Type B pancreatic cell (in vitro differentiated cells): ENCODE results near the gene SBSN. TPM values are rescaled to one million over a fixed set of nuclear protein-coding genes. Genes with fewer than 3 reads are reported as not detected.

Experiments
- DNase-seq: peaks from one replicate; pipeline ENCODE4 v3.0.0; 2021; ENCODE audit warnings: mixed read lengths; ENCODE audit not compliant: unreplicated experiment; ENCODE audit errors: extremely low spot score
- H3K27ac Mint-ChIP-seq: 2 replicates; pipeline ENCODE4 v1.8.0; 2021; ENCODE audit warnings: mild to moderate bottlenecking, mixed read lengths
- H3K27me3 Mint-ChIP-seq: 2 replicates; pipeline ENCODE4 v1.8.0; 2021; ENCODE audit warnings: mixed read lengths
- H3K36me3 Mint-ChIP-seq: 2 replicates; pipeline ENCODE4 v1.8.0; 2021; ENCODE audit warnings: mixed read lengths
- H3K4me1 Mint-ChIP-seq: one replicate; pipeline ENCODE4 v1.8.0; 2021; ENCODE audit warnings: mixed read lengths; ENCODE audit not compliant: unreplicated experiment
- H3K4me3 Mint-ChIP-seq: 2 replicates; pipeline ENCODE4 v1.8.0; 2021; ENCODE audit warnings: mild to moderate bottlenecking, mixed read lengths
- H3K9me3 Mint-ChIP-seq: 2 replicates; pipeline ENCODE4 v1.8.0; 2021; ENCODE audit warnings: mixed read lengths
- long read RNA-seq: library from polyadenylated mRNA; unstranded; transcript quantifications from one replicate; pipeline ENCODE4 v2.0.0, GENCODE V29; 2020
- total RNA-seq: library from RNA; stranded (reverse); gene quantifications from 2 replicates; pipeline ENCODE4 v1.2.1, GENCODE V29; 2021; ENCODE audit warnings: low replicate concordance
- TF ChIP-seq, protein P1 (sequence below): fragments of 200-600 bp; sonication (generic); conservative IDR thresholded peaks from 2 replicates; pipeline ENCODE4 v1.5.0; 2021; ENCODE audit warnings: antibody characterized with exemption, mild to moderate bottlenecking

Gene SBSN, protein sequence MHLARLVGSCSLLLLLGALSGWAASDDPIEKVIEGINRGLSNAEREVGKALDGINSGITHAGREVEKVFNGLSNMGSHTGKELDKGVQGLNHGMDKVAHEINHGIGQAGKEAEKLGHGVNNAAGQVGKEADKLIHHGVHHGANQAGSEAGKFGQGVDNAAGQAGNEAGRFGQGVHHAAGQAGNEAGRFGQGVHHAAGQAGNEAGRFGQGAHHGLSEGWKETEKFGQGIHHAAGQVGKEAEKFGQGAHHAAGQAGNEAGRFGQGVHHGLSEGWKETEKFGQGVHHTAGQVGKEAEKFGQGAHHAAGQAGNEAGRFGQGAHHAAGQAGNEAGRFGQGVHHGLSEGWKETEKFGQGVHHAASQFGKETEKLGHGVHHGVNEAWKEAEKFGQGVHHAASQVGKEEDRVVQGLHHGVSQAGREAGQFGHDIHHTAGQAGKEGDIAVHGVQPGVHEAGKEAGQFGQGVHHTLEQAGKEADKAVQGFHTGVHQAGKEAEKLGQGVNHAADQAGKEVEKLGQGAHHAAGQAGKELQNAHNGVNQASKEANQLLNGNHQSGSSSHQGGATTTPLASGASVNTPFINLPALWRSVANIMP
- 0.53 TPM in 1 of 2 replicates, not detected in the other for total RNA-seq
- long read RNA-seq, partial matches to known transcripts, result 0 of 1 reads
- long read RNA-seq, other reads (novel, unspliced or antisense), result 0 of 1 reads

DNA sequence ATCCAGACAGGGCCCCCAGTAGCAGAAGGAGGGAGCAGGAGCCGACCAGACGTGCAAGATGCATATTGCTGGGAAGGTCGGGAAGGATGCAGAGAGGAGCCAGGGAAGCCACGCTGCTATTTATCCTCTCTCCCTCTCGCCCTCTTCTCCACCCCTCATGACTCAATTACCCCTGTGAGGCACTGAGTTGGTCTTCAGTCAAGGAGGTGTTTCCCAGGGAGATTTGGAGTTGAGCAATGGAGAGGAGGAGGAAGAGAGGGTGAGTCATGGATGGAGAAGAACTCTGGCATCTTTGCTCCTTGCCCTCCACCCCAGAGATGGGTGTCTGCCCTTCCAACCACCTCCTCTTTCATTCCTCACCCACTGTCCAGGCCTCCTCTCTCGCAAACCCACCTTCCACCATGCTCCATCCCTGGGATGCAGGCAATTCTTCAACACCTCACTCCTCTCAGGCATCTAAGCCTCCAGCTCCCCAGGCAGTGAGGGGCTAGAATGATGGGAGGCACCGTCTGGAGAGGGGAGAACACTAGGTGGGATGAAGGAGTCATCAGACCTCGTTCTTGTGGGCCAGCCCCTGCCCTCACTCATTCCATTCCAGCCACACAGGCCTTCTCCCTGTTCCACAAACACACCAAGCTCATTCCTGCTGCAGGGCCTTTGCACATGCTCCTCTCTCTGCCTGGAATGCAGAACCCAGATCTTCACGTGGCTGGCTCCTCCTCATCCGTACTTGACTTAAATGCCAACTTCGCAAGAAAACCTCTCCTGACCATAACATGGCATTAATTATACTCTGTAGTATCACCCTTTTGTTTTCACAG, at the start of gene SBSN:
Gene SBSN, minus strand, starts transcription at position 94 of the 821 bp plus-strand sequence. Its CDS starts 30 bp downstream, at position 64.
- Mint-ChIP-seq H3K9me3 (no peaks in the 10 kb centered on the region), H3K4me3 (no peak within 1 kb of the TSS), H3K36me3 (no peaks in the 10 kb centered on the region), H3K27me3 (peaks cover 22% of the 10 kb centered on the region), H3K27ac (no peak within 1 kb of the TSS), H3K4me1 (no peaks in the 10 kb centered on the region)
- TF ChIP-seq, protein P1, sequence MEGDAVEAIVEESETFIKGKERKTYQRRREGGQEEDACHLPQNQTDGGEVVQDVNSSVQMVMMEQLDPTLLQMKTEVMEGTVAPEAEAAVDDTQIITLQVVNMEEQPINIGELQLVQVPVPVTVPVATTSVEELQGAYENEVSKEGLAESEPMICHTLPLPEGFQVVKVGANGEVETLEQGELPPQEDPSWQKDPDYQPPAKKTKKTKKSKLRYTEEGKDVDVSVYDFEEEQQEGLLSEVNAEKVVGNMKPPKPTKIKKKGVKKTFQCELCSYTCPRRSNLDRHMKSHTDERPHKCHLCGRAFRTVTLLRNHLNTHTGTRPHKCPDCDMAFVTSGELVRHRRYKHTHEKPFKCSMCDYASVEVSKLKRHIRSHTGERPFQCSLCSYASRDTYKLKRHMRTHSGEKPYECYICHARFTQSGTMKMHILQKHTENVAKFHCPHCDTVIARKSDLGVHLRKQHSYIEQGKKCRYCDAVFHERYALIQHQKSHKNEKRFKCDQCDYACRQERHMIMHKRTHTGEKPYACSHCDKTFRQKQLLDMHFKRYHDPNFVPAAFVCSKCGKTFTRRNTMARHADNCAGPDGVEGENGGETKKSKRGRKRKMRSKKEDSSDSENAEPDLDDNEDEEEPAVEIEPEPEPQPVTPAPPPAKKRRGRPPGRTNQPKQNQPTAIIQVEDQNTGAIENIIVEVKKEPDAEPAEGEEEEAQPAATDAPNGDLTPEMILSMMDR, result no peak
- DNase-seq, result no peak

DNA sequence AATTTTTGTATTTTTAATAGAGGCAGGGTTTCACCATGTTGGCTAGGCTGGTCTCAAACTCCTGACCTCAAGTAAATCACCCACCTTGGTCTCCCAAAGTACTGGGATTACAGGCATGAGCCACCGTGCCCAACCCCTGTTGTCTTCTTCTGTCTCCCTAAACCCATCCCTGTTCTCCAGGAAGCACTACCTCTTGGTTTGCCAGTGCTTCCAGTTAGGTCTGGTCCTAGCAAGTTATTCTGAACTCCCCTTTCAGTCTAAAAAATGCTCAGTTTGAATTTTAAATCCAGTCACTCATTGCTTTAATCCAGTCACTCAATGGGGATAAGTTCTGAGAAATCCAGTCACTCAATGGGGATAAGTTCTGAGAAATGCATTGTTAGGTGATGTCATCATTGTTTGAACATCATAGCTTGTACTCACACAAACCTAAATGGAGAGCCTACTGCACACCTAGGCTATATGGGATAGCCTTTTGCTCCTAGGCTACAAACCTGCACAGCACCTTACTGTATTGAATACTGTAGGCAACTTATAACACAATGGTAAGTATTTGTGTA, 43.4 kb upstream of the SBSN start:
- peaks cover 13% of the 10 kb centered on the region for H3K27me3 Mint-ChIP-seq
- no peak overlapping the region for H3K4me3 Mint-ChIP-seq
- no peak for DNase-seq
- H3K36me3 Mint-ChIP-seq, result no peaks in the 10 kb centered on the region
- H3K9me3 Mint-ChIP-seq, result peaks cover 15% of the 10 kb centered on the region
- TF ChIP-seq, protein P1, result no peak
- no peak overlapping the region for H3K27ac Mint-ChIP-seq
- no peaks in the 10 kb centered on the region for H3K4me1 Mint-ChIP-seq

DNA sequence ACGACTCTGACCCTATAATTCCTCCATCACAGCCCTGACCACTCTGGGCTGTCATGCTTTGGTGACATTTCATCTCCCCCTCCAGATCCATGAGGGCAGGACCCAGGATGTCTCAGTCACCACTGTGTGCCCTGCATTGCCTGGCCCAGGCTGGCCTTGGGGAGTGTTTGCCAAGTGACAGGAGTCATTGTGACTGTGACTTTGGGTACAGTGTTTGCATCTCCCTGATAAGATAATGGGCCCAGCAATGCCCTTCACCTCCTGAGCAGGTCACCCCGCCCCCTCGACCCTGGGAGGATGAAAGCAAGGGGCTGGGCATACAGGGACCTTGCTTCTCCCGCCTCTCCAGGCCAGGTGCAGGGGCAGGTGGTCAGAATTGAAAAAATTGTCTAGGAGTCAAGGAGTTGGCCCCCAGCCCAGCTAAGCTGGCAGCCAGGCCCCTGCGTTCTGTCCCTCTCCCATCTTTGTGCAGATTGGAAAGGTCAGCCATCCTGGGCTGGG, 41.2 kb upstream of the SBSN start:
- Mint-ChIP-seq H3K4me3 (no peak overlapping the region), H3K9me3 (no peaks in the 10 kb centered on the region), H3K27me3 (peaks cover 20% of the 10 kb centered on the region), H3K4me1 (no peaks in the 10 kb centered on the region), H3K27ac (peak overlapping the region; percentile 34), H3K36me3 (no peaks in the 10 kb centered on the region)
- TF ChIP-seq, protein P1, result no peak
- DNase-seq, result no peak

DNA sequence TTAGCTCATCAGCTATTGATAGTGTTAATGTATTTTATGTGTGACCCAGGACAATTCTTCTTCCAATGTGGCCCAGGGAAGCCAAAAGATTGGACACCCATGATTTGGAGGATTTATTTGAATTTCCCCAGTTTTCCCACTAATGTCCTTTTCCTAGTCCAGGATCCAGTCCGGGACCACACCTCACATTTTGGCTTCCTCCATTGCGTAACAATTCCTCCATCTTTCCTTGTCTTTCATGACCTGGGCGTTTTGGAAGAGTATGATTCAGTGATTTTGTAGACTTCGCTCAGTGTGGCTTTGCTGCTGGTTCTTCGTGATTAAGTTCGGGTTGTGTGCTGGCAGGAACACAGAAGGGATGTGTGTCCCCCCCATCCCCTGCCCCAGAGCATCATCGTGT, 38.6 kb upstream of the SBSN start:
- no peak overlapping the region for H3K27ac Mint-ChIP-seq
- H3K27me3 Mint-ChIP-seq, result peaks cover 26% of the 10 kb centered on the region
- no peaks in the 10 kb centered on the region for H3K36me3 Mint-ChIP-seq
- DNase-seq, result no peak
- H3K4me3 Mint-ChIP-seq, result no peak overlapping the region
- no peaks in the 10 kb centered on the region for H3K4me1 Mint-ChIP-seq
- TF ChIP-seq, protein P1, result no peak
- no peaks in the 10 kb centered on the region for H3K9me3 Mint-ChIP-seq
